DMS153 (cell line): ENCODE results near the gene FNDC8.
"Not testable (repeated sequence)": the region's sequence is repeated elsewhere in the genome, so short reads cannot be mapped to it uniquely, and the experiment has no call there.

ENCODE experiments used
- DNase-seq: peaks from one replicate; lab custom pipeline; 2025; lab: John Stamatoyannopoulos, UW

The FNDC8 gene

DNA sequence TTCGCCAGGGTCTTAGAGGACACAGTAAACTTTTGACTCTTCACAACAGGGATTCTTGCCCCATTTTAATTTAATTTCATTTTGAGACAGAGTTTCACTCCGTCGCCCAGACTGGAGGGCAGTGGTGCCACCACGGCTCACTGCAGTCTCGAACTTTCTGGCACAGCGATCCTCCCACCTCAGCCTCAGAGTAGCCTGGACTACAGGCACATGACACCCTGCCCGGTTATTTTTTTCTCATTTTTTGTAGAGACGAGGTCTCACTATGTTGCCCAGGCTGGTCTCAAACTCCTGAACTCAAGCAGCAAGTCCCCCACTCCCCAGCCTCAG, 21.0 kb downstream of the FNDC8 start:
- DNase-seq: no peak

DNA sequence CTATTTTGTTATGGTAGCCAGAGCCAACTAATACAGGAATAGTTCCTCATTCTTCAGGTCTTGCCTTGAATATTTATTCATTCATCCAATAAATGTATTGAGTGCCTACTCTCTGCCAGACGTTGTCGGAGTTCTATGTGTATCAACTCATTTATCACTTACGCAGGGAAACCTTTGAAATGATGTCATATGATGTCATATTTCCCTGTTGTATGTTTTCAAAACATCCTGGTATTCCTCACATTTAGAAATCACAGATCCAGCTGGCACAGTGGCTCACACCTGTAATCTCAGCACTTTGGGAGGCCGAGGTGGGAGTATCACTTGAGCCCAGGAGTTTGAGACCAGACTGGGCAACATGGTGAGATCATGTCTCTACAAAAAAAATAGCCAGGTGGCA, 23.4 kb downstream of the FNDC8 start:
- no peak for DNase-seq

DNA sequence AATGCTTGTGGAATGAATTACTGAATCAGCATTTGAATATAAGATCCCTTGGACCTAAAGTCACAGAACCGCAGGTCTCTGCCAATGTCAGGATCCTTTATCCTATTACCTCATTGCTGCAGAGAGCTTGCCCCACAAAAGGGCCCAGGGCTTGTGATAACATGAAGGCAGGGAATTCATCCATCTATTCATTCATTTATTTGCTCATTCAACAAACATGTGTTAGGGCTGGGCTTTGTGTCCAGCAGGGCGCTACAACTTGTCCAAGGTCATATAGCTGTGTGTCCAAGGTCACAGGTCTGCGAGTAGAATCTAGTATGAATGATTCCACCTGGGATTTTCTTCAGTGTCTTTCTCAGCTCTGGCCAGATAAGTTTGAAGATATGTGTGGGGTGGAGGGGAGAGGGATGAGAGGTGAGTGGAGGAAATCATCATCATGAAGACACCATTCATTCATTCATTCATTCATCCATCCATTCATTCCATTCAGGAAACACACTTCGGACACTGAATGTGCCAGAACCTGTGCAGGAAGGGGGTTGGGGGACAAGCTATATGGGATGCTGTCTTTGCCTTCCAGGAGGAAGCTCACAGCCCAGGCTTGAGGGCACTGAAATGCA, 24.9 kb downstream of the FNDC8 start:
- DNase-seq: no peak

DNA sequence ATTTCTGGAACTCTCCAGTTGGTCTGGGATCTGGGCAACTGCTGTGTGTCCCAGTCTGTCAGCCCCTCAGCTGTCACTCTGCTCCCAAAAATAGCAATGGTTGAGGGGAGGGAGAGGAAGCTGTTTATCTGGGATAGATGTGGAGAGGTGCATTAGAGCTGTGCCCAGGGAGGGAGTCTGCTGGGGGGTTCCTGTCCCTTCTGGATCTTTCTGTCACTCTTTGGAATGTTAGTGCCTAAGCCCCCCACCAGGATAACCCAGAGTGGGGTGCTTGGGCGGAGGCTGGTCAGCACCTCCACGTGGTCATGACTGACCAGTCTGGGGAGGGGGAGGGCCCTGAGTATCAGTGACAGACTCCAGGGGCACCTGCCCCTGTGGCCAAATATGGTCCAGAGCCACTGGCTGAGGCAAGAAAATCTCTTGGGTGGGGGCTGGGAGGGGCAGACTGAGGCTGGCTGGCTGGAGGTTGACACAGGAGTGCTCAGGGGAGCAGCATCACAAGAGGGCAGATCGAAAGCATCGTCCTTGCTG, 26.0 kb downstream of the FNDC8 start, which contains the start of gene UNC45B:
Gene UNC45B, plus strand, starts transcription at position 443 of the 531 bp plus-strand sequence. CDS start 447 bp downstream, outside the sequence.
- no peak for DNase-seq

DNA sequence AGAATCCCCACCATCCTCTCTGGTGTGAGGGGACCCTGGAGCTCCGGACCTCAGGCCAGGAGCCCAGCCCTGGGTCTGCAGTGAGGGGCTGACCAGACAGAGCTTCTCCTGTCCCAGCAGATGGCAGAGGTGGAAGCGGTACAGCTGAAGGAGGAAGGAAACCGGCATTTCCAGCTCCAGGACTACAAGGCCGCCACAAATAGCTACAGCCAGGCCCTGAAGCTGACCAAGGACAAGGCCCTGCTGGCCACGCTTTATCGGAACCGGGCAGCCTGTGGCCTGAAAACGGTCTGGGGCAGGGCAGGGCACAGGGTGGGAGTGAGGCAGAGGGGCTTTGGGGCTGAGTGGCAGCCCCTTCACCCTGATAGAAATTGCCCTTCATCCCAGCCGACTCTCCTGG, 26.7 kb downstream of the FNDC8 start:
- no peak for DNase-seq

DNA sequence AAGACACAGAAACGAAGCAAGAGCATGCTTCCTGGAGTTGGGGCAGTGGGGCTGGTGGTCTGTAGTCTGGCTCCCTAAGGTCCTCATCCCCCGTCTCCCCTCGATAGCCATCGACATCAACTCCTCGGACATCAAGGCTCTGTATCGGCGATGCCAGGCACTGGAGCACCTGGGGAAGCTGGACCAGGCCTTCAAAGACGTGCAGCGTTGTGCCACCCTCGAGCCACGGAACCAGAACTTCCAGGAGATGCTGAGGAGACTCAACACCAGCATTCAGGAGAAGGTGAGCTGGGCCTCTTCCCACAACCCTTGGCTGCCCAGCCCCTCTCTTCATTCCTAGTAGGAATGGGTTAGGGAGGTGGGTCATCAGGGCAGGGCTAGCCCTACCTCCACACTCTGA, 28.5 kb downstream of the FNDC8 start:
- DNase-seq: no peak

DNA sequence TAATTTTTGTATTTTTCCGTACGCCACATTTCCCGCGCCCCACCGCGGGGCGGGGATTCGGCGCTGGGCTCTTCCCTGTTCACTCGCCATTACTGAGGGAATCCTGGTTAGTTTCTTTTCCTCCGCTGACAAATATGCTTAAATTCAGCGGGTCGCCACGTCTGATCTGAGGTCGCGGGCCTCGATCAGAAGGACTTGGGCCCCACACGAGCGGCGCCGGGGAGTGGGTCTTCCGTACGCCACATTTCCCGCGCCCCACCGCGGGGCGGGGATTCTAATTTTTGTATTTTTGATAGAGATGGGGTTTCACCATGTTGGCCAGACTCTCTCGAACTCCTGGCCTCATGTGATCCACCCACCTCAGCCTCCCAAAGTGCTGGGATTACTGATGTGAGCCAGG, 29.7 kb downstream of the FNDC8 start:
- not testable (repeated sequence) for DNase-seq

DNA sequence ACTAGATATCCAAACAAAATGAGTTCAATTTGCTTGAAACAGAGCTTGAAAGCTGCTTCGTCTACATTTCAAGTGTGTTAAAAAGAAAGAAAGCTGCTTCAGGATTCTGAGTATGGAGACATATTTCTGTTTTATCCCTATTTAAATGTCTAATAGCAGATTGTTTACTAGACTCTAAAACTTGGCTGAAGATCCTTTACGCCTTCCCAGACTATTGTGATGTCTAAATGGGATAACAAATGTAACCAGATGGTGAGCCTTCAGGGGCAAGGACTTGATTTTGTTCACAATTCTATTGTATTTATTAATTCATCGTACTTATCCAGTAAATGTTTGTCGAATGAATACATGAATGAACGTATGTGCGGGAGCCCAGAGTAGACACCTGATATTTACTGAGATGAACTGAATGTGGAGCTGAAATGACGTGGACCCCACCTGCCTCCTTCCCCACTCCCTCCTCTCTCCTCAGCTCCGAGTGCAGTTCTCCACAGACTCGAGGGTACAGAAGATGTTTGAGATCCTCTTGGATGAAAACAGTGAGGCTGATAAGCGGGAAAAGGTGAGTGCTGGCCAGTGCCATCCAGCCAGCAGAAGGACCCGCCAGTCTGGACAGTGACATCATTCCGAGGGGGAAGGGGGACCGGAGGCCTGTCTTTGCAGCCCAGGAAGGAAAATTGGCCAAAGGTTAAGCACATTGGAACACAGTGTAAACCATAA, 31.2 kb downstream of the FNDC8 start:
- DNase-seq: no peak

DNA sequence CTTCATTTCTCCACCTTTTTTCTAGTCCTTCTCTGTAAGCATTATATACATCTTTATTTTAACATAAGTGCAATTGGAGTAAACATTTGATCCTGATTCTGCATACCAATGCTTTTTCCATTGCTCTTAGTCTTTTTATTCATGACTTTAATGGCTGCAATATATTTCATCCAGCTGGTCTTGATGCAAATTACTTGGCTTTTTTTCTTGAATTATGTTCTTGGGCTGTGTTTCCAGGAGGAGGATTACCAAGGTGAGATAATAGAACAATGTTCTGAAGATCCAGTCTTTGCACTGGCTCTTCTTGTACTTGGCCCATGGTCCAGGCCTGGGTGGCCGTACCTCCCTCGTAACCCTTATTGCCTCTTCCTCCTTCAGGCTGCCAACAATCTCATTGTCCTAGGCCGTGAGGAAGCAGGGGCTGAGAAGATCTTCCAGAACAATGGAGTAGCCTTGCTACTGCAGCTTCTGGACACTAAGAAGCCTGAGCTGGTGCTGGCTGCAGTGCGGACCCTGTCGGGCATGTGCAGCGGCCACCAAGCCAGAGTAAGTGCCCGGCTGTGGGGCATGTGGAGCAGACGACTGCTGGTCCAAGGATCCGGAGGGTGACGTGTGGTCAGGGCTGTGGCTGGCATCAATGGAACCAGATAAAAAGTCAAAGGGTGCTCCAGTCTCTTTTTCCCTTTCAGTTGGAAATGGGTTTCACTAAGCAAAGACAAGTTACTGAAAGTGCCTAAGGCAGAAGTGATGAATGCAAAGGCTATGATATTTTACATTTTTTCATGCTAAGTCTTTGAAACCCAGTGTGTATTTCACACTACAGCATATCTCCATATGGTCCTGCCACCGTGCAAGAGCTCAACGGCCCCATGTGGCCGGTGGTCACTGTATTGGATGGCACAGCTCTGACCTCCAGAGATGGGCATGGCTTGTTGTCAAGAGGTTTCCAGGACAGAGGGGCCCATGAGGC, 33.1 kb downstream of the FNDC8 start:
- DNase-seq: no peak

DNA sequence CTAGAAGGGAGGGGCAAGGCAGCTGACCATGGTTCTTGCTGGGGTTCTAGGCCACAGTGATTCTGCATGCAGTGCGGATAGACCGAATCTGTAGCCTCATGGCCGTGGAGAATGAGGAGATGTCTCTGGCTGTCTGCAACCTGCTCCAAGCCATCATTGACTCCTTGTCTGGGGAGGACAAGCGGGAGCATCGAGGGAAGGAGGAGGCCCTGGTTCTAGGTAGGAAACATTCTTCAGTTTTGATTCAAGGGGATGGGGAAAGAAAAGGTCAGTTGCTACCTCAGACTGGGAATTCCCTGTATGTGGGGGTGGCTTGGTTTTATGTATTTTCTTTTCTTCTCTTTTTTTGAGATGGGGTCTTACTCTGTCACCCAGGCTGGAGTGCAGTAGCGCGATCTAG, 33.8 kb downstream of the FNDC8 start:
- no peak for DNase-seq

DNA sequence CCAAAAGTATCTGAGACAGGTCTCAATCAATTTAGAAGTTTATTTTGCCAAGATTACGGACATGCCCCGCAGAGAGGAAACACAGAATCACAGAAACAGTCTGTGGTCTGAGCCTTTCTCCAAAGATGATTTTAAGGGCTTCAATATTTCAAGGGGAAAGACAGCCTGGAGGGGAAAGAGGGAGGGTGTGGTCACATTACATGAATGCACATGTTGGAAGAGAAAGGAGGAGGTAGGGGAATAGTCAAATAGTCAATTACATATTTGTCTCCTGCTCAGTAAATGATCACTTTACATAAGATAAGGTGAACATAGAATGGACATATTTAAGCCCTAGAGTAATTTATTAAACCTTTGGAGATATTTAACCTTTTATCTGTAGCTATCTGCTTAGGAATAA, 38.5 kb downstream of the FNDC8 start:
- DNase-seq: no peak

DNA sequence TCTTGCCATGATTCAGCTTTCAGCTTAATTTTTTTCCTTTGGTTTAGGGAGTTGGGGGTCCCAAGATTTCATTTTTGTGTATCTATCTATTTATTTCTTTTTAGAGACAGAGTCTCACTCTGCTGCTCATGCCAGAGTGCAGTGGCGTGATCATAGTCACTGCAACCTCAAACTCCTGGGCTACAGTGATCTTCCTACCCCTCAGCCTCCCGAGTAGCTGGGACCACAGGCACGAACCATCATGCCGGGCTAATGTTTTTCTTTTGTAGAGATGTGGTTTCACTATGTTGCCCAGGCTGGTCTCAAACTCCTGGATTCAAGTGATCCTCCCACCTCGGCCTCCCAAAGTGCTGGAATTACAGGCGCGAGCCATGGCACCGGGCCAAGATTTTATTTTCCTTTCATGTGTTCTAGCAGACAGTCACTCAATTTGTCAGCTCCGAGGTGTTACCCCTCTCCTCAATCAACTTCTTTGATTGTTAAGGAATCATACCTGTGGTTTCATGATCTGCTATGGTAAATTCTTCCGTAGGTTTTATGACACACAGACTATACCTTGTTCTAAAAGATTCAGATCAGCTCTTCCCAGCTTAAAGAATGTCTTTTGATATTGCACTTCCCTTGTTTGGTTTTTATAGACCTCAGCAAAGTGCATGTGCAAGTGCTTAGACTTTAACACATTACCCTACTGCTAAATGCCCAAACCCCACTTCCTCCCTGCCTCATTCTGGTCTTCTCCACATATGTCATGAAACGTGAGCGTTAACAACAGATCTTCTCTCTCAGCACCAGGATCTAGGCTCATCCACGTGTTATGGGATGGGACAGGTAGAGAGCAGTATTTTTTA, 39.2 kb downstream of the FNDC8 start:
- DNase-seq: no peak

DNA sequence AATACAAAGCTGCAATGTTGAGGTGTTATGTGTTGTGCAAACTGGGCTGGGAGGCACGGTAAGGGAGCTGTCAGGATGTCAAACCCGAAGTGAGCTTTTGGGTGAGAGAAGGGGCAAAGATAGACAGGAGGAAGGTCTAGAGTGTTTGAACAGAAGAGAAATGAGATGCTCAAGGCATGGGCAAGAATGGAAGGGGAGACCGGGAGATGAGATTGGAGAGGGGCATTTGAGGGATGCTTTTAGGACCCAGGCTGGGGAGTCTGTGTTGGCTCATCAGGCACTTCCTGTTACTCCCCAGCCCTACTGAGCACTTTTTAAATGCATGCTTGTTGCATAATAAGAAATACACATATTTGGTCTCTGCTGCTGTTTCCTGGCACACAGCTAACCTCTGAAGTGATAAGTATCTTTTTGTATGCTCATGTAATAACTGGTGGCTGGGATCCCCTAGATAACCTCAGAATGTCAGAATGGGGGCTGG, 39.9 kb downstream of the FNDC8 start:
- DNase-seq: no peak

DNA sequence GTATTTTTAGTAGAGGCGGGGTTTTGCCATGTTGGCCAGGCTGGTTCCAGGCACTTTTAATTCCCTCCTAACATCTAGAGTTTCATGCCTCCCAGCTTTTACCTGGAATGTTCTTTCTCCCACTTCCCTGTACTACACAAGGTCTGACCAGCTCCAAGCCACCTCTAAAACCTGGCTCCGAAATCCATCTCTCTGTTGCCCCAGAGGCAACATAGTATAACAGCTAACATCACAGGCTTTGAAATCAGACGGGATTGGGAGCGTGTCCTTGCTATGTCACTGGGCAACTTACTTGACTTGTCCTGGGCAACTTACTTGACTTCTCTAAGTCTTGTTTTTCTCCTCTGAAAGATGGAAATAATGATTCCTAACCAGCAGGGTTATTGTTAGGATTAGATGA, 41.3 kb downstream of the FNDC8 start:
- DNase-seq: no peak

DNA sequence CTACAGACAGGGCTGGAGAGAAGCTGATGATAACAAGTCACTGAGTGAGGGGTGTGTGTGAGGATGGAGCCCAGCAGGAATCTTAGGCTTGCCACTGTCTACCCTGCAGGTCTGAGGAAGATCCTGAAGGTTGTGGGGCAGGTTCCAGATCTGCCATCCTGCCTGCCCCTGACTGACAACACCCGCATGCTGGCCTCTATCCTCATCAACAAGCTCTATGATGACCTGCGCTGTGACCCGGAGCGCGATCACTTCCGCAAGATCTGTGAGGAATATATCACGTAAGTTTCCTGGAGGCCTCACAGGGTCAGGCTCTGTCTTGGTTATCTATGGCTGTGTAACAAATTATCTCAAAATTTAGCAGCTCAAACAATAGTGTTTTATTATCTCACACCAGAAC, 42.5 kb downstream of the FNDC8 start:
- DNase-seq: no peak

DNA sequence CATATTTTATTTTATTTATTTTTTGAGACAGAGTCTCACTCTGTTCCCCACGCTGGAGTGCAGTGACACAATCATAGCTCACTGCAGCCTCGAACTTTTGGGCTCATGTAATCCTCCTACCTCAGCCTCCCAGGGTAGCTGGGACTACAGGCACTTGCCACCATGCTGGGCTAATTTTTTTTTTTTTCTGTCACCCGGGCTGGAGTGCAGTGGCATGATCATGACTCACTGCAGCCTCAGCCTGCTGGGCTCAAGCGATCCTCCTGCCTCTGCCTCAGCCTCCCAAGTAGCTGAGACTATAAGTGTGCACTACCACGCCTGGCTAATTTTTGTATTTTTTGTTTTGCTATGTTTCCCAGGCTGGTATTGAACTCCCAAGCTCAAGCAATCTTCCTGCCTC, 43.3 kb downstream of the FNDC8 start:
- DNase-seq: no peak

DNA sequence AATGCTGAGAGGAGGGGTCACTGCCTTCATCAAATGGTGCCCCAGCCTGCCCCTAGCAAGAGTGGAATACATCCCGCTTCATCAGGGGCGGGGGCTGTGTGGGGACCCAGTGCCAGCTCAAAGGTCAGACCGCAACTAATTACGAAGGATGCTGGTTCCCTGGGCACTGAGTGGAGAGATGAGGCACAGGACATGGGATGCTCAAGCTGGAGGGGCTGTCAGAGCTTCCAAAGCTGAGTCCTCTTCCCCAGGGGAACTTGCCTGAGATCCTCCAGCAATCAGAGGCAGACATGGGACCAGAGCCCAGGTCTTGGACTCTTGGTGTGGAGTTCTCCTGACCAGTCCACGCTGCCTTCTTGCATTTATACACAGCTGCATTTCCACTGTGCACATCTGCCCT, 45.1 kb downstream of the FNDC8 start:
- DNase-seq: no peak

DNA sequence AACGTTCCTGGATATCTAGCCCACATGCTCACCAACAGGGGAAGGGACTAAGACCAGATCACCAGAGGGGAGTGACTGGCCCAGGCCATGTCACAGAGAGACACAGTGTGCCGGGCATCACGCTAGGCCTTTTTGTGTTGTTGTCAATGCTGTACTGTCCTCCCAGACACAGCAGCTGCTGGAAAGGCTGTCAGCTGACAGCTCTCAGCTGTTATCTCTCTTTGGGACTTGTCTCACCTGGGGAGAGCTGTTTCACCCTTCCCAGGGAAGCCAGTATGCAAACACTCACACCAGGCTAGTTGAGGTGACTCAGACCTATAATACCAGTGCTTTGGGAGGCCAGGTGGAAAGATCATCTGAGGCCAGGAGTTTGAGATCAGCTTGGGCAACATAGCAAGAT, 45.6 kb downstream of the FNDC8 start:
- DNase-seq: no peak

DNA sequence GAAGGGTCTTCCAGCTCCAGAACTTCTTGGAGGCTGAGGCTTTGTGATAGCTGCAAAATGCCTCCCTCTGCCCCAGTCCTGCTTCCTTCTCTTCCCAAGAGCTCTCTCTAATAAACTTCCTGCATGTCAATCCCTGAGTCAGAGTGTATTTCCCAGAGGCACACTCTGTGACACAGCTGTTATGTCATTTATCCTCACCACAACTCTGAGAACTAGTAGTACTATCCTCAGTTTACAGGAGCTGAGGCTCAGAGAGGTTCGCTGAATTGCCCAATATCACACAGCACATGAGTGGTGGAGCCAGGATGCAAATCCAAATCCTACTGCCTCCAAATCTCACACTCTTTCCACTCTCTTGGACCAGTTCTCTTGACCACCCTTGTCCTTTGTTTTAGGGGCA, 46.3 kb downstream of the FNDC8 start:
- DNase-seq: no peak

DNA sequence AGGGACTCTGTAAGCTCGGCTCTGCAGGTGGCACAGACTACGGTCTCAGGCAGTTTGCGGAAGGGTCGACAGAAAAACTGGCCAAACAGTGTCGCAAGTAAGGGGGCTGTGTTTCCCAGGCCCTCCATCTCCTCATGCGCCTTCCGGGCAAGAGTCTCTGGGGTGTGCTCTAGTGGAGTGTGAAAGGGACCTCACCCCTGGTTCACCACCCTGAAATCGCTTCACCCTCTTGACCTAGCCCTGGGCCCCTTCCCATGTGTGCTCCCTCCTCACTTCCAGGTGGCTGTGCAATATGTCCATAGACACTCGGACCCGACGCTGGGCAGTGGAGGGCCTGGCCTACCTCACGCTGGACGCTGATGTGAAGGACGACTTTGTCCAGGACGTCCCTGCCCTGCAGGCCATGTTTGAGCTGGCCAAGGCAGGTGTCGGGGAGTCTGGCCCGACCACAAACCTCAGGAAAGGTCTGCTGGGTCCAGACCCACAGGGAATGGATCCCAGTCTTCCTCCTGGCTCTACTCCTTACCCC, 48.5 kb downstream of the FNDC8 start:
- no peak for DNase-seq
